Liver (tissue), 9 donors: ENCODE results near the gene GRAP2. TPM values are rescaled to one million over a fixed set of nuclear protein-coding genes. Genes with fewer than 3 reads are reported as not detected.

ENCODE experiments used
- DNase-seq: peaks from one replicate; pipeline ENCODE4 v3.0.0-alpha.2; 2017; ENCODE audit warnings: low spot score
- H3K27ac ChIP-seq, 2 donors: one replicate each; pipeline ENCODE4 v1.7.0; 2013; ENCODE audit warnings: inconsistent platforms in 2 of 2, low read length in 2 of 2, control low read depth in 1 of 2, low read depth in 1 of 2, mild to moderate bottlenecking in 1 of 2
- H3K27me3 ChIP-seq, 4 donors: one replicate each; pipeline versions ENCODE4 v1.6.1 to v1.7.0; 2013; ENCODE audit warnings: low read length in 3 of 4, inconsistent platforms in 1 of 4, mild to moderate bottlenecking in 1 of 4, moderate library complexity in 1 of 4; ENCODE audit not compliant: control insufficient read depth in 4 of 4, insufficient read depth in 4 of 4
- H3K36me3 ChIP-seq, 4 donors: one replicate each; pipeline versions ENCODE4 v1.6.1 to v1.7.0; 2013; ENCODE audit warnings: low read length in 3 of 4, mild to moderate bottlenecking in 3 of 4, low read depth in 1 of 4, moderate library complexity in 1 of 4; ENCODE audit not compliant: control insufficient read depth in 4 of 4, insufficient read depth in 3 of 4
- H3K4me1 ChIP-seq, 4 donors: one replicate each; pipeline versions ENCODE4 v1.6.1 to v1.7.0; 2013; ENCODE audit warnings: low read length in 3 of 4, mild to moderate bottlenecking in 3 of 4, moderate library complexity in 1 of 4; ENCODE audit not compliant: control insufficient read depth in 4 of 4, insufficient read depth in 4 of 4
- H3K4me3 ChIP-seq, 3 donors: one replicate each; pipeline versions ENCODE4 v1.6.1 to v1.7.0; 2013; ENCODE audit warnings: low read length in 3 of 3, control low read depth in 1 of 3, low read depth in 1 of 3, mild to moderate bottlenecking in 1 of 3
- H3K9ac ChIP-seq, 2 donors: one replicate each; pipeline ENCODE4 v1.7.0; 2013; ENCODE audit warnings: low read length in 2 of 2, mild to moderate bottlenecking in 2 of 2, moderate library complexity in 2 of 2, control low read depth in 1 of 2, low read depth in 1 of 2
- H3K9me3 ChIP-seq, 4 donors: one replicate each; pipeline versions ENCODE4 v1.6.1 to v1.7.0; 2013; ENCODE audit warnings: low read length in 3 of 4; ENCODE audit not compliant: control insufficient read depth in 4 of 4
- ATF3 ChIP-seq: IDR thresholded peaks from 2 replicates; pipeline ENCODE4 v1.6.1; 2016; ENCODE audit warnings: antibody characterized with exemption
- CTCF ChIP-seq: fragments of 150-350 bp; IDR thresholded peaks from 2 replicates; pipeline ENCODE4 v1.5.1; 2017; ENCODE audit warnings: improper control_type of control experiment, low read depth, low read length; ENCODE audit not compliant: missing input control
- EGR1 ChIP-seq, 2 donors: IDR thresholded peaks; 2 replicates each; pipeline ENCODE4 v1.6.1; 2016 to 2018; ENCODE audit warnings: antibody characterized with exemption in 2 of 2, low read depth in 2 of 2
- FOXA2 ChIP-seq: IDR thresholded peaks from 2 replicates; pipeline ENCODE4 v1.6.1; 2016; ENCODE audit warnings: antibody characterized with exemption
- GABPA ChIP-seq, 2 donors: IDR thresholded peaks in 1 of 2; conservative IDR thresholded peaks in 1 of 2; 2 replicates each; pipeline ENCODE4 v1.6.1; 2016; ENCODE audit warnings: antibody characterized with exemption in 2 of 2, mild to moderate bottlenecking in 1 of 2, moderate library complexity in 1 of 2
- HNF4A ChIP-seq, 2 donors: conservative IDR thresholded peaks; 2 replicates each; pipeline ENCODE4 v1.6.1; 2016; ENCODE audit warnings: antibody characterized with exemption in 2 of 2, mild to moderate bottlenecking in 2 of 2
- HNF4G ChIP-seq: IDR thresholded peaks from 2 replicates; pipeline ENCODE4 v1.6.1; 2016; ENCODE audit warnings: antibody characterized with exemption
- JUND ChIP-seq, 2 donors: IDR thresholded peaks; 2 replicates each; pipeline ENCODE4 v1.6.1; 2016; ENCODE audit warnings: antibody characterized with exemption in 2 of 2
- NR2F2 ChIP-seq: IDR thresholded peaks from 2 replicates; pipeline ENCODE4 v1.6.1; 2016; ENCODE audit warnings: antibody characterized with exemption
- RAD21 ChIP-seq, 2 donors: IDR thresholded peaks; 2 replicates each; pipeline ENCODE4 v1.6.1; 2016; ENCODE audit warnings: antibody characterized with exemption in 2 of 2, mild to moderate bottlenecking in 2 of 2
- RXRA ChIP-seq, 2 donors: IDR thresholded peaks; 2 replicates each; pipeline ENCODE4 v1.6.1; 2017 to 2018; ENCODE audit warnings: antibody characterized with exemption in 2 of 2, mild to moderate bottlenecking in 1 of 2
- SP1 ChIP-seq: IDR thresholded peaks from 2 replicates; pipeline ENCODE4 v1.6.1; 2018; ENCODE audit warnings: antibody characterized with exemption, mild to moderate bottlenecking
- YY1 ChIP-seq: IDR thresholded peaks from 2 replicates; pipeline ENCODE4 v1.6.1; 2016; ENCODE audit warnings: antibody characterized with exemption, mild to moderate bottlenecking
- ZBTB33 ChIP-seq: IDR thresholded peaks from 2 replicates; pipeline ENCODE4 v1.6.1; 2016; ENCODE audit warnings: antibody characterized with exemption
- WGBS: extraction: QIAGEN DNeasy Blood & Tissue Kit; methylation state at CpG from one replicate; pipeline ENCODE4 v1.1.7; 2013; 5-methylcytosine and 5-hydroxymethylcytosine counted together
- polyA plus RNA-seq, 2 donors: library from polyadenylated mRNA; stranded (reverse) in 1 of 2; unstranded in 1 of 2; fragments of 200-250 nt in 1 of 2; fragments of >200 nt in 1 of 2; fragmentation: Nextera tagmentation in 1 of 2; extraction: Ambion mirVana in 1 of 2; gene quantifications; one replicate each; pipeline versions ENCODE4 v1.2.1 to v1.2.3, GENCODE V29; 2013 to 2015
- total RNA-seq, 2 donors: library from RNA; depleted of rRNA; stranded (reverse); fragments of >200 nt; gene quantifications; one replicate each; pipeline ENCODE4 v1.2.3, GENCODE V29; 2014
- TF ChIP-seq, protein P1 (sequence below): IDR thresholded peaks from 2 replicates; pipeline ENCODE4 v1.6.1; 2016; ENCODE audit warnings: antibody characterized with exemption
- TF ChIP-seq, protein P2 (sequence below): IDR thresholded peaks from 2 replicates; pipeline ENCODE4 v1.6.1; 2016; ENCODE audit warnings: antibody characterized with exemption, mild to moderate bottlenecking
- donor health status: healthy.
- donor health status: healthy.
- donor health status: healthy.
- donor health status: healthy.
- donor health status: healthy.

The GRAP2 gene
- total and polyA plus RNA-seq, 4 donors = 0.22 to 38.2 (median 0.78) TPM

- TF ChIP-seq YY1 (no peak), EGR1 (IDR thresholded peaks at IDR 0.05; ENCODE audit: low read depth in 2 of 2) (no peak), RXRA (IDR thresholded peaks at IDR 0.05) (no peak), FOXA2 (no peak), CTCF (no peak), GABPA (IDR thresholded peaks at IDR 0.05 in 1 of 2, conservative IDR thresholded peaks at IDR 0.05 in 1 of 2) (no peak)
- TF ChIP-seq, protein P1, sequence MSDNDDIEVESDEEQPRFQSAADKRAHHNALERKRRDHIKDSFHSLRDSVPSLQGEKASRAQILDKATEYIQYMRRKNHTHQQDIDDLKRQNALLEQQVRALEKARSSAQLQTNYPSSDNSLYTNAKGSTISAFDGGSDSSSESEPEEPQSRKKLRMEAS = no peak
Observed at GRCh38 chr22:39894554-39895092, 6.3 kb upstream of the GRAP2 start (continued).

- no peaks in the 10 kb centered on the region for H3K9me3 ChIP-seq
- H3K4me1 ChIP-seq = no peaks in the 10 kb centered on the region
- H3K9ac ChIP-seq = no peak overlapping the region
- no peaks in the 10 kb centered on the region for H3K36me3 ChIP-seq
- WGBS = 88% methylated on average over 1 of the region's 1 CpG
- TF ChIP-seq JUND (IDR thresholded peaks at IDR 0.05) = no peak
- no peak for TF ChIP-seq NR2F2
- no peak for TF ChIP-seq FOXA2
- TF ChIP-seq SP1 = no peak
- TF ChIP-seq GABPA (IDR thresholded peaks at IDR 0.05 in 1 of 2, conservative IDR thresholded peaks at IDR 0.05 in 1 of 2) = no peak
- no peak for TF ChIP-seq RXRA (IDR thresholded peaks at IDR 0.05)
- no peak for TF ChIP-seq HNF4G
- TF ChIP-seq ATF3 = no peak
- TF ChIP-seq RAD21 (IDR thresholded peaks at IDR 0.05) = no peak
- TF ChIP-seq HNF4A (conservative IDR thresholded peaks at IDR 0.05) = no peak
- DNase-seq = no peak
- H3K4me3 ChIP-seq = no peak overlapping the region
- no peak overlapping the region for H3K27ac ChIP-seq
- no peaks in the 10 kb centered on the region for H3K27me3 ChIP-seq
Observed at GRCh38 chr22:39895682-39896081, 5.2 kb upstream of the GRAP2 start.

DNA sequence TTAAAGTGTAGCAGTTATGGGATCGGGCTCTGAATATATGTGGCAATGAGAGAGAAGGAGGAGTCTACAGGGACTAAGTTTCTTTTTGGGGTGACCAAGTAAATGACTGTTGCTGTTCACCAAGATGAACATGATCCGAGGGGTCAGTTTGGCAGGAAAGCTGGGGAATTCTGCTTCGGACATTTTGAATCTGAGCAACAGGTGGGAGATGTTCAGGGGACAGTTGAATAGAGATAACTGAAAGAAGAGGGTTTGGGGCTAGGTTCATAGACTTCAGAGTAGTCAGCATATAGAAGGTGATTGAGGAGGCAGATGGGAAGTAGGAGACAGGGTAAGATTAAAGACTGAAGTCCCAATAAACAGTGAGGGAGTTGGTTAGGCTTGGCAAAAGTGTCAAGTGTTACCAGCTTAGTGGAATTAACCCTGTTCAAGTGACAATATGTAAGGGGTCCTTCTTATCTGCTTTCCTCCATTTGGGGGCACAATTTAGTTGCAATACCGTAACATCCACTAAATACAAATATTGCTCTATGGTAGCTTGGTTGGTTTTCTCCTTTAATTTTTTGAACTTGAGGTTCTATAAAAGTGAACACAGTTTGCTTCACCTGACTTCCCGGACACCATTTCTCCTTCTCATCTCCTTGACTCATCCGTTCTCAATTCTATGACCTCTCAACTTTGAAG lies 4.4 kb upstream of the GRAP2 start:
- Histone ChIP-seq H3K27ac (no peak overlapping the region), H3K9me3 (no peaks in the 10 kb centered on the region), H3K4me1 (no peaks in the 10 kb centered on the region), H3K4me3 (no peak overlapping the region), H3K27me3 (no peaks in the 10 kb centered on the region), H3K9ac (no peak overlapping the region), H3K36me3 (no peaks in the 10 kb centered on the region)
- no peak for DNase-seq
- 85% methylated on average over 6 of the region's 6 CpGs for WGBS
- TF ChIP-seq, protein P2, sequence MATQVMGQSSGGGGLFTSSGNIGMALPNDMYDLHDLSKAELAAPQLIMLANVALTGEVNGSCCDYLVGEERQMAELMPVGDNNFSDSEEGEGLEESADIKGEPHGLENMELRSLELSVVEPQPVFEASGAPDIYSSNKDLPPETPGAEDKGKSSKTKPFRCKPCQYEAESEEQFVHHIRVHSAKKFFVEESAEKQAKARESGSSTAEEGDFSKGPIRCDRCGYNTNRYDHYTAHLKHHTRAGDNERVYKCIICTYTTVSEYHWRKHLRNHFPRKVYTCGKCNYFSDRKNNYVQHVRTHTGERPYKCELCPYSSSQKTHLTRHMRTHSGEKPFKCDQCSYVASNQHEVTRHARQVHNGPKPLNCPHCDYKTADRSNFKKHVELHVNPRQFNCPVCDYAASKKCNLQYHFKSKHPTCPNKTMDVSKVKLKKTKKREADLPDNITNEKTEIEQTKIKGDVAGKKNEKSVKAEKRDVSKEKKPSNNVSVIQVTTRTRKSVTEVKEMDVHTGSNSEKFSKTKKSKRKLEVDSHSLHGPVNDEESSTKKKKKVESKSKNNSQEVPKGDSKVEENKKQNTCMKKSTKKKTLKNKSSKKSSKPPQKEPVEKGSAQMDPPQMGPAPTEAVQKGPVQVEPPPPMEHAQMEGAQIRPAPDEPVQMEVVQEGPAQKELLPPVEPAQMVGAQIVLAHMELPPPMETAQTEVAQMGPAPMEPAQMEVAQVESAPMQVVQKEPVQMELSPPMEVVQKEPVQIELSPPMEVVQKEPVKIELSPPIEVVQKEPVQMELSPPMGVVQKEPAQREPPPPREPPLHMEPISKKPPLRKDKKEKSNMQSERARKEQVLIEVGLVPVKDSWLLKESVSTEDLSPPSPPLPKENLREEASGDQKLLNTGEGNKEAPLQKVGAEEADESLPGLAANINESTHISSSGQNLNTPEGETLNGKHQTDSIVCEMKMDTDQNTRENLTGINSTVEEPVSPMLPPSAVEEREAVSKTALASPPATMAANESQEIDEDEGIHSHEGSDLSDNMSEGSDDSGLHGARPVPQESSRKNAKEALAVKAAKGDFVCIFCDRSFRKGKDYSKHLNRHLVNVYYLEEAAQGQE = no peak
- no peak for TF ChIP-seq ZBTB33
- TF ChIP-seq ATF3 = no peak
